Superior temporal gyrus (tissue), 1 donor: Measurements from ENCODE around the gene NCOA4.
"Not testable (repeated sequence)": the region's sequence is repeated elsewhere in the genome, so short reads cannot be mapped to it uniquely, and the experiment has no call there.

Experiments
- DNase-seq: peaks from one replicate; pipeline ENCODE4 v3.0.0-alpha.2; 2016; ENCODE audit errors: extremely low spot score

The NCOA4 gene

GRCh38 chr10:45983538-45984186, 46.8 kb downstream of the NCOA4 start:
- peak; percentile 69 for DNase-seq

- DNase-seq: not testable (repeated sequence)
Measured at GRCh38 chr10:45981367-45981766, 49.1 kb downstream of the NCOA4 start.

GRCh38 chr10:45978554-45978953, 51.9 kb downstream of the NCOA4 start:
- DNase-seq: not testable (repeated sequence)

- not testable (repeated sequence) for DNase-seq
Measured at GRCh38 chr10:45974041-45974440, 56.4 kb downstream of the NCOA4 start.

GRCh38 chr10:45972813-45973169, 57.6 kb downstream of the NCOA4 start:
- DNase-seq: not testable (repeated sequence)

- DNase-seq: peak; percentile 91
Measured at GRCh38 chr10:45972106-45972812, 58.2 kb downstream of the NCOA4 start, which contains the start of gene TIMM23. Gene TIMM23, plus strand, starts transcription at chr10:45972489. Its CDS starts 136 bp downstream, at chr10:45972625.

- not testable (repeated sequence) for DNase-seq
Measured at GRCh38 chr10:45971742-45972105, 58.7 kb downstream of the NCOA4 start.

- DNase-seq: not testable (repeated sequence)
Measured at GRCh38 chr10:45971019-45971418, 59.4 kb downstream of the NCOA4 start.

GRCh38 chr10:45962686-45963452, 67.6 kb downstream of the NCOA4 start:
- not testable (repeated sequence) for DNase-seq

GRCh38 chr10:45957928-45958327, 72.5 kb downstream of the NCOA4 start:
- not testable (repeated sequence) for DNase-seq

- not testable (repeated sequence) for DNase-seq
Measured at GRCh38 chr10:45956634-45957033, 73.8 kb downstream of the NCOA4 start.
